HEK293 (cell line): ENCODE data around the gene EEFSEC.

Experiments
- CTCF ChIA-PET: fragments of 350-600 bp; formaldehyde crosslinking; extraction: SDS; loops from one replicate; lab custom pipeline; 2021; ENCODE audit warnings: antibody characterized with exemption; lab: Yijun Ruan, JAX
- POLR2A ChIA-PET: fragments of 300-600 bp; formaldehyde crosslinking; extraction: SDS; loops from one replicate; lab custom pipeline; 2020; ENCODE audit warnings: antibody characterized with exemption, inconsistent platforms; lab: Yijun Ruan, JAX
- H3K27ac ChIP-seq: fragments of 200-500 bp; sonication (Bioruptor generic); 2 replicates; pipeline ENCODE4 v1.5.1; 2014; ENCODE audit warnings: low read depth, low read length, control low read depth, inconsistent platforms; ENCODE audit errors: extremely low read depth
- H3K36me3 ChIP-seq, 2 experiments: fragments of 200-500 bp in 1 of 2; sonication (Bioruptor generic) in 1 of 2; 1 replicate in 1 of 2; 2 replicates in 1 of 2; pipeline ENCODE4 v1.5.1; 2014 to 2017; ENCODE audit warnings: inconsistent platforms in 2 of 2, low read length in 2 of 2; ENCODE audit not compliant: control insufficient read depth in 2 of 2, insufficient read depth in 1 of 2
- H3K4me1 ChIP-seq: fragments of 200-500 bp; sonication (Bioruptor generic); 2 replicates; pipeline ENCODE4 v1.5.1; 2014; ENCODE audit warnings: mild to moderate bottlenecking, low read length, inconsistent platforms; ENCODE audit not compliant: control insufficient read depth, insufficient read depth
- H3K4me3 ChIP-seq: 2 replicates; pipeline ENCODE4 v1.5.1; 2011; ENCODE audit warnings: low read depth, mild to moderate bottlenecking, control low read depth, low read length, moderate library complexity
- H3K9me3 ChIP-seq: fragments of 200-500 bp; sonication (Bioruptor generic); 2 replicates; pipeline ENCODE4 v1.5.1; 2014; ENCODE audit warnings: low read depth, low read length, inconsistent platforms; ENCODE audit not compliant: control insufficient read depth, insufficient read depth
- CTCF ChIP-seq: fragments of 450-650 bp; formaldehyde crosslinking; IDR thresholded peaks from 2 replicates; pipeline ENCODE4 v1.5.1; 2016; ENCODE audit warnings: missing biosample characterization, missing genetic modification characterization
- HOXA7 ChIP-seq: sonication (generic); formaldehyde crosslinking; IDR thresholded peaks from 2 replicates; pipeline ENCODE4 v1.8.1; 2022; ENCODE audit warnings: missing genetic modification reagents, borderline replicate concordance
- SP3 ChIP-seq: fragments of 450-650 bp; formaldehyde crosslinking; IDR thresholded peaks from 2 replicates; pipeline ENCODE4 v1.5.1; 2016; ENCODE audit warnings: missing biosample characterization, missing genetic modification characterization
- ZNF146 ChIP-seq: fragments of 450-650 bp; formaldehyde crosslinking; IDR thresholded peaks from 2 replicates; pipeline ENCODE4 v1.5.1; 2016; ENCODE audit warnings: missing biosample characterization, missing genetic modification characterization
- ZNF157 ChIP-seq: fragments of 450-650 bp; formaldehyde crosslinking; IDR thresholded peaks from 2 replicates; pipeline ENCODE4 v1.5.1; 2016; ENCODE audit warnings: missing biosample characterization, missing genetic modification characterization
- ZNF23 ChIP-seq: fragments of 450-650 bp; formaldehyde crosslinking; IDR thresholded peaks from 2 replicates; pipeline ENCODE4 v1.5.1; 2016; ENCODE audit warnings: missing biosample characterization, missing genetic modification characterization, borderline replicate concordance
- ZNF248 ChIP-seq: fragments of 450-650 bp; formaldehyde crosslinking; IDR thresholded peaks from 2 replicates; pipeline ENCODE4 v1.5.1; 2017; ENCODE audit warnings: missing biosample characterization, missing genetic modification characterization
- ZNF274 ChIP-seq, 2 experiments: fragments of 200-500 bp in 1 of 2; fragments of 450-650 bp in 1 of 2; sonication (Bioruptor generic) in 1 of 2; formaldehyde crosslinking in 1 of 2; IDR thresholded peaks; 2 replicates each; pipeline versions ENCODE4 v1.5.1 to v1.6.1; 2014 to 2016; ENCODE audit warnings: borderline replicate concordance in 1 of 2, inconsistent platforms in 1 of 2, low read length in 1 of 2, missing biosample characterization in 1 of 2, missing genetic modification characterization in 1 of 2
- ZNF391 ChIP-seq: fragments of 450-650 bp; formaldehyde crosslinking; IDR thresholded peaks from 2 replicates; pipeline ENCODE4 v1.5.1; 2016; ENCODE audit warnings: low read depth, missing biosample characterization, missing genetic modification characterization, borderline replicate concordance
- ZNF394 ChIP-seq: fragments of 450-650 bp; formaldehyde crosslinking; IDR thresholded peaks from 2 replicates; pipeline ENCODE4 v1.5.1; 2016; ENCODE audit warnings: missing biosample characterization, missing genetic modification characterization, mild to moderate bottlenecking, moderate library complexity, borderline replicate concordance
- ZNF423 ChIP-seq: fragments of 450-650 bp; formaldehyde crosslinking; IDR thresholded peaks from 2 replicates; pipeline ENCODE4 v1.5.1; 2016; ENCODE audit warnings: missing biosample characterization, missing genetic modification characterization
- ZNF426 ChIP-seq: fragments of 450-650 bp; formaldehyde crosslinking; IDR thresholded peaks from 2 replicates; pipeline ENCODE4 v1.5.1; 2017; ENCODE audit warnings: missing biosample characterization, missing genetic modification characterization, mild to moderate bottlenecking, inconsistent platforms, moderate library complexity
- ZNF473 ChIP-seq: fragments of 450-650 bp; formaldehyde crosslinking; IDR thresholded peaks from 2 replicates; pipeline ENCODE4 v1.5.1; 2017; ENCODE audit warnings: missing biosample characterization, missing genetic modification characterization
- ZNF501 ChIP-seq: fragments of 450-650 bp; formaldehyde crosslinking; IDR thresholded peaks from 2 replicates; pipeline ENCODE4 v1.5.1; 2016; ENCODE audit warnings: missing biosample characterization, missing genetic modification characterization
- ZNF596 ChIP-seq: fragments of 450-650 bp; IDR thresholded peaks from 2 replicates; pipeline ENCODE4 v1.5.0; 2018; ENCODE audit warnings: missing biosample characterization, mild to moderate bottlenecking, missing genetic modification characterization, moderate library complexity
- ZNF768 ChIP-seq: fragments of 450-650 bp; formaldehyde crosslinking; IDR thresholded peaks from 2 replicates; pipeline ENCODE4 v1.5.1; 2018; ENCODE audit warnings: missing biosample characterization, mild to moderate bottlenecking, missing genetic modification characterization
- ZSCAN30 ChIP-seq: fragments of 450-650 bp; IDR thresholded peaks from 2 replicates; pipeline ENCODE4 v1.5.1; 2018; ENCODE audit warnings: missing biosample characterization, mild to moderate bottlenecking, missing genetic modification characterization, moderate library complexity
- TF ChIP-seq, protein P1 (sequence below): fragments of 450-650 bp; IDR thresholded peaks from 2 replicates; pipeline ENCODE4 v1.5.1; 2018; ENCODE audit warnings: missing biosample characterization, missing genetic modification characterization
- TF ChIP-seq, protein P2 (sequence below): fragments of 450-650 bp; formaldehyde crosslinking; IDR thresholded peaks from 2 replicates; pipeline ENCODE4 v1.5.1; 2017; ENCODE audit warnings: missing biosample characterization, missing genetic modification characterization
- TF ChIP-seq, protein P3 (sequence below): fragments of 450-650 bp; formaldehyde crosslinking; IDR thresholded peaks from 2 replicates; pipeline ENCODE4 v1.5.1; 2017; ENCODE audit warnings: missing biosample characterization, missing genetic modification characterization
- TF ChIP-seq, protein P4 (sequence below): fragments of 450-650 bp; formaldehyde crosslinking; conservative IDR thresholded peaks from 2 replicates; pipeline ENCODE4 v1.5.1; 2016; ENCODE audit warnings: low read depth, missing biosample characterization, missing genetic modification characterization

EEFSEC gene

GRCh38 chr3:128374746-128375445 lies 221.6 kb downstream of the EEFSEC start:
- Histone ChIP-seq H3K9me3 (no peaks in the 10 kb centered on the region), H3K36me3 (no peaks in the 10 kb centered on the region), H3K4me3 (no peak overlapping the region), H3K27ac (no peak overlapping the region), H3K4me1 (no peaks in the 10 kb centered on the region)
- CTCF ChIA-PET = no interaction called here
- POLR2A ChIA-PET = no interaction called here
- TF ChIP-seq ZNF768 = 0 out of 2 replicates have a peak, but pooled peaks have one; percentile 14
- TF ChIP-seq, protein P1, sequence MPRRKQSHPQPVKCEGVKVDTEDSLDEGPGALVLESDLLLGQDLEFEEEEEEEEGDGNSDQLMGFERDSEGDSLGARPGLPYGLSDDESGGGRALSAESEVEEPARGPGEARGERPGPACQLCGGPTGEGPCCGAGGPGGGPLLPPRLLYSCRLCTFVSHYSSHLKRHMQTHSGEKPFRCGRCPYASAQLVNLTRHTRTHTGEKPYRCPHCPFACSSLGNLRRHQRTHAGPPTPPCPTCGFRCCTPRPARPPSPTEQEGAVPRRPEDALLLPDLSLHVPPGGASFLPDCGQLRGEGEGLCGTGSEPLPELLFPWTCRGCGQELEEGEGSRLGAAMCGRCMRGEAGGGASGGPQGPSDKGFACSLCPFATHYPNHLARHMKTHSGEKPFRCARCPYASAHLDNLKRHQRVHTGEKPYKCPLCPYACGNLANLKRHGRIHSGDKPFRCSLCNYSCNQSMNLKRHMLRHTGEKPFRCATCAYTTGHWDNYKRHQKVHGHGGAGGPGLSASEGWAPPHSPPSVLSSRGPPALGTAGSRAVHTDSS (tag by site-specific recombination) = no peak

- CTCF ChIA-PET = interaction anchor here (1.0 kb wide), 1 partner anchor 9 kb away, joined by 4 read pairs; no protein-coding TSS in a partner anchor
- no peak overlapping the region for H3K4me3 ChIP-seq
- no peak for TF ChIP-seq ZNF391
- no peak for TF ChIP-seq ZNF274 (IDR thresholded peaks at IDR 0.05; ENCODE audit: low read length)
- no peak for TF ChIP-seq ZNF274 (tag by site-specific recombination; IDR thresholded peaks at IDR 0.05; ENCODE audit: borderline replicate concordance)
- no peak for TF ChIP-seq SP3
- no peak for TF ChIP-seq ZNF394 (tag by site-specific recombination)
- no peak for TF ChIP-seq ZNF248 (tag by site-specific recombination)
- TF ChIP-seq, protein P2, sequence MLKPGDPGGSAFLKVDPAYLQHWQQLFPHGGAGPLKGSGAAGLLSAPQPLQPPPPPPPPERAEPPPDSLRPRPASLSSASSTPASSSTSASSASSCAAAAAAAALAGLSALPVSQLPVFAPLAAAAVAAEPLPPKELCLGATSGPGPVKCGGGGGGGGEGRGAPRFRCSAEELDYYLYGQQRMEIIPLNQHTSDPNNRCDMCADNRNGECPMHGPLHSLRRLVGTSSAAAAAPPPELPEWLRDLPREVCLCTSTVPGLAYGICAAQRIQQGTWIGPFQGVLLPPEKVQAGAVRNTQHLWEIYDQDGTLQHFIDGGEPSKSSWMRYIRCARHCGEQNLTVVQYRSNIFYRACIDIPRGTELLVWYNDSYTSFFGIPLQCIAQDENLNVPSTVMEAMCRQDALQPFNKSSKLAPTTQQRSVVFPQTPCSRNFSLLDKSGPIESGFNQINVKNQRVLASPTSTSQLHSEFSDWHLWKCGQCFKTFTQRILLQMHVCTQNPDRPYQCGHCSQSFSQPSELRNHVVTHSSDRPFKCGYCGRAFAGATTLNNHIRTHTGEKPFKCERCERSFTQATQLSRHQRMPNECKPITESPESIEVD (tag by site-specific recombination) = no peak
- no peak for TF ChIP-seq ZNF146 (tag by site-specific recombination)
- TF ChIP-seq ZNF501 = no peak
- no peak for TF ChIP-seq CTCF (tag by site-specific recombination)
- no peak for TF ChIP-seq ZNF596 (tag by site-specific recombination)
- TF ChIP-seq, protein P3, sequence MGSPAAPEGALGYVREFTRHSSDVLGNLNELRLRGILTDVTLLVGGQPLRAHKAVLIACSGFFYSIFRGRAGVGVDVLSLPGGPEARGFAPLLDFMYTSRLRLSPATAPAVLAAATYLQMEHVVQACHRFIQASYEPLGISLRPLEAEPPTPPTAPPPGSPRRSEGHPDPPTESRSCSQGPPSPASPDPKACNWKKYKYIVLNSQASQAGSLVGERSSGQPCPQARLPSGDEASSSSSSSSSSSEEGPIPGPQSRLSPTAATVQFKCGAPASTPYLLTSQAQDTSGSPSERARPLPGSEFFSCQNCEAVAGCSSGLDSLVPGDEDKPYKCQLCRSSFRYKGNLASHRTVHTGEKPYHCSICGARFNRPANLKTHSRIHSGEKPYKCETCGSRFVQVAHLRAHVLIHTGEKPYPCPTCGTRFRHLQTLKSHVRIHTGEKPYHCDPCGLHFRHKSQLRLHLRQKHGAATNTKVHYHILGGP (tag by site-specific recombination) = no peak
- no peak for TF ChIP-seq ZNF423 (tag by site-specific recombination)
- TF ChIP-seq ZNF23 (tag by site-specific recombination) = no peak
- TF ChIP-seq ZNF157 = no peak
- no peak for TF ChIP-seq ZSCAN30 (tag by site-specific recombination)
- no peak for TF ChIP-seq ZNF473 (tag by site-specific recombination)
- no peak for TF ChIP-seq HOXA7 (CRISPR knock-in tag)
- no peak for TF ChIP-seq ZNF426 (tag by site-specific recombination)
- TF ChIP-seq, protein P4, sequence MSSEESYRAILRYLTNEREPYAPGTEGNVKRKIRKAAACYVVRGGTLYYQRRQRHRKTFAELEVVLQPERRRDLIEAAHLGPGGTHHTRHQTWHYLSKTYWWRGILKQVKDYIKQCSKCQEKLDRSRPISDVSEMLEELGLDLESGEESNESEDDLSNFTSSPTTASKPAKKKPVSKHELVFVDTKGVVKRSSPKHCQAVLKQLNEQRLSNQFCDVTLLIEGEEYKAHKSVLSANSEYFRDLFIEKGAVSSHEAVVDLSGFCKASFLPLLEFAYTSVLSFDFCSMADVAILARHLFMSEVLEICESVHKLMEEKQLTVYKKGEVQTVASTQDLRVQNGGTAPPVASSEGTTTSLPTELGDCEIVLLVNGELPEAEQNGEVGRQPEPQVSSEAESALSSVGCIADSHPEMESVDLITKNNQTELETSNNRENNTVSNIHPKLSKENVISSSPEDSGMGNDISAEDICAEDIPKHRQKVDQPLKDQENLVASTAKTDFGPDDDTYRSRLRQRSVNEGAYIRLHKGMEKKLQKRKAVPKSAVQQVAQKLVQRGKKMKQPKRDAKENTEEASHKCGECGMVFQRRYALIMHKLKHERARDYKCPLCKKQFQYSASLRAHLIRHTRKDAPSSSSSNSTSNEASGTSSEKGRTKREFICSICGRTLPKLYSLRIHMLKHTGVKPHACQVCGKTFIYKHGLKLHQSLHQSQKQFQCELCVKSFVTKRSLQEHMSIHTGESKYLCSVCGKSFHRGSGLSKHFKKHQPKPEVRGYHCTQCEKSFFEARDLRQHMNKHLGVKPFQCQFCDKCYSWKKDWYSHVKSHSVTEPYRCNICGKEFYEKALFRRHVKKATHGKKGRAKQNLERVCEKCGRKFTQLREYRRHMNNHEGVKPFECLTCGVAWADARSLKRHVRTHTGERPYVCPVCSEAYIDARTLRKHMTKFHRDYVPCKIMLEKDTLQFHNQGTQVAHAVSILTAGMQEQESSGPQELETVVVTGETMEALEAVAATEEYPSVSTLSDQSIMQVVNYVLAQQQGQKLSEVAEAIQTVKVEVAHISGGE (tag by site-specific recombination) = no peak
- no peak overlapping the region for H3K27ac ChIP-seq
- no peaks in the 10 kb centered on the region for H3K36me3 ChIP-seq
- H3K9me3 ChIP-seq = no peaks in the 10 kb centered on the region
- no peaks in the 10 kb centered on the region for H3K4me1 ChIP-seq
- POLR2A ChIA-PET = no interaction called here
Measured at GRCh38 chr3:128376516-128376915, 223.2 kb downstream of the EEFSEC start.
